Body of pancreas (tissue), 4 donors: Measurements from ENCODE around the gene AGR2. TPM values are rescaled to one million over a fixed set of nuclear protein-coding genes. Genes with fewer than 3 reads are reported as not detected.

Experiments
- ATAC-seq: fragments of 150-250 bp; one replicate; pipeline ENCODE4 v1.9.1; 2016
- DNase-seq, 4 donors: peaks; one replicate each; pipeline ENCODE4 v3.0.0-alpha.2; 2019
- H3K27ac ChIP-seq, 4 donors: fragments of 200-600 bp; sonication (generic); 1 replicate in 3 of 4; 2 replicates in 1 of 4; pipeline versions ENCODE4 v1.5.1 to v1.6.1; 2016 to 2019; ENCODE audit warnings: mild to moderate bottlenecking in 1 of 4, mixed read lengths in 1 of 4, moderate library complexity in 1 of 4
- H3K27me3 ChIP-seq, 2 donors: fragments of 200-600 bp; sonication (generic); one replicate each; pipeline ENCODE4 v1.6.0; 2016; ENCODE audit warnings: mild to moderate bottlenecking in 1 of 2
- H3K36me3 ChIP-seq, 2 donors: fragments of 200-600 bp; sonication (generic); replicated peaks in 1 of 2; 2 replicates each; pipeline ENCODE4 v1.5.1; 2016; ENCODE audit warnings: low read depth in 2 of 2; ENCODE audit not compliant: insufficient read depth in 1 of 2
- H3K4me1 ChIP-seq: fragments of 200-600 bp; sonication (generic); one replicate; pipeline ENCODE4 v1.6.0; 2016
- H3K4me3 ChIP-seq, 2 donors: fragments of 200-600 bp; sonication (generic); 1 replicate in 1 of 2; 2 replicates in 1 of 2; pipeline ENCODE4 v1.5.1; 2016 to 2019
- H3K9me3 ChIP-seq, 3 donors: fragments of 200-600 bp; sonication (generic); 1 replicate in 2 of 3; 2 replicates in 1 of 3; pipeline ENCODE4 v1.5.1; 2016
- POLR2A ChIP-seq, 3 donors: fragments of 450-650 bp; IDR thresholded peaks; one replicate each; pipeline ENCODE4 v1.6.1; 2016; ENCODE audit warnings: antibody characterized with exemption in 3 of 3, mild to moderate bottlenecking in 2 of 3
- WGBS, 2 donors: methylation state at CpG; one replicate each; pipeline ENCODE4 v1.1.5; 2017; 5-methylcytosine and 5-hydroxymethylcytosine counted together
- intact Hi-C: fragments of 100-400 bp; cut with DNase I; formaldehyde crosslinking; loops from one replicate; pipeline ENCODE4 v1.15.1; 2023
- total RNA-seq, 2 donors: library from RNA; depleted of rRNA; stranded (reverse); fragments of >200 nt; gene quantifications; one replicate each; pipeline ENCODE4 v1.1.0, GENCODE V29; 2016
- TF ChIP-seq, protein P1 (sequence below), 7 experiments: fragments of 450-650 bp in 4 of 7; fragments of 200-600 bp in 3 of 7; sonication (generic) in 3 of 7; IDR thresholded peaks; one replicate each; pipeline ENCODE4 v1.5.1; 2016 to 2019; ENCODE audit warnings: antibody characterized with exemption in 7 of 7

Gene AGR2
- total RNA-seq, 2 donors from 2014 or later = 6.3 to 20.0 TPM

DNA sequence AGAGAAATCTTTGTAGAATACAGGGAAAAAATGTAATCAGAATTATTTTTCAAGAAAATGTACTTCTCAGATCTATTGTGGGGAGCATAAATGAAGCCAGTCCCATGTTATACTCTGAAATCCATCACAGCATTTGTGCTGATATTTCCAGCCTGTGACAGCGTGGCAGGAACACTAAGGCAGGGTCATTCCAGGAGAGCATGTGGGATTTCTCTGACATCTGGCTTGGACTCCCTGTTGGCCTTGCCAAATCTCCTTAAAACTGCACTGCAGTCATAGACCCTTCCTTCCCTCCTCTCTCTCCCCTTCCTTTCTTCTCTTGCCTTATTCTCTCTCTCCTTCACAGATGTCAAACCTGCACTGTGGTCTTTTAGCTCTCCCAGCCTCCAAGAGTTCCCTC is 57.7 kb downstream of the AGR2 start:
- H3K27ac ChIP-seq = no peak overlapping the region
- intact Hi-C loops = no loop called here
- TF ChIP-seq, protein P1, sequence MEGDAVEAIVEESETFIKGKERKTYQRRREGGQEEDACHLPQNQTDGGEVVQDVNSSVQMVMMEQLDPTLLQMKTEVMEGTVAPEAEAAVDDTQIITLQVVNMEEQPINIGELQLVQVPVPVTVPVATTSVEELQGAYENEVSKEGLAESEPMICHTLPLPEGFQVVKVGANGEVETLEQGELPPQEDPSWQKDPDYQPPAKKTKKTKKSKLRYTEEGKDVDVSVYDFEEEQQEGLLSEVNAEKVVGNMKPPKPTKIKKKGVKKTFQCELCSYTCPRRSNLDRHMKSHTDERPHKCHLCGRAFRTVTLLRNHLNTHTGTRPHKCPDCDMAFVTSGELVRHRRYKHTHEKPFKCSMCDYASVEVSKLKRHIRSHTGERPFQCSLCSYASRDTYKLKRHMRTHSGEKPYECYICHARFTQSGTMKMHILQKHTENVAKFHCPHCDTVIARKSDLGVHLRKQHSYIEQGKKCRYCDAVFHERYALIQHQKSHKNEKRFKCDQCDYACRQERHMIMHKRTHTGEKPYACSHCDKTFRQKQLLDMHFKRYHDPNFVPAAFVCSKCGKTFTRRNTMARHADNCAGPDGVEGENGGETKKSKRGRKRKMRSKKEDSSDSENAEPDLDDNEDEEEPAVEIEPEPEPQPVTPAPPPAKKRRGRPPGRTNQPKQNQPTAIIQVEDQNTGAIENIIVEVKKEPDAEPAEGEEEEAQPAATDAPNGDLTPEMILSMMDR (IDR thresholded peaks at IDR 0.05) = no peak
- H3K36me3 ChIP-seq = no peaks in the 10 kb centered on the region
- no peak overlapping the region for H3K4me3 ChIP-seq
- ATAC-seq = no peak
- WGBS, 2 donors = 19 to 82% methylated on average over 1 of the region's 1 CpG
- no peak for DNase-seq
- no peaks in the 10 kb centered on the region for H3K9me3 ChIP-seq
- no peaks in the 10 kb centered on the region for H3K27me3 ChIP-seq
- peaks cover 9% of the 10 kb centered on the region for H3K4me1 ChIP-seq

DNA sequence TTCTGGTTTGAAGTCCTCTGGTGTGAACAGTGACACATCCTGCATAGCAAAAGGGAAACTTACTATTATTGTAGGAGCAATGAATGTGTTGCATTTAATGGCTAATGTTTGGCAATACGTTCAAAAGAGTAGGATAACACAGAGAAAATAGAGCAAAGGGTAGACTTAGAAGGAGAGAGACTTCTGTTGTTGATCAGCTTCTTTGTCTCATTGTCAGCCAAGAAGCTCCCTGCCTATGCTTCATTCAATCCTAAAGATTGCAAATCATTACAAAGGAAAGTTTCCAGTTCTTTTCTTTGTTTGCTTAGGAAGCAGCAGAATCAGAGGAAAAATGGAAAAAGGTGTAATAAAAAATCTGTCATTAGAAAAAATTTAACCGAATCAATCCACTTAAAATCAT is 59.2 kb downstream of the AGR2 start:
- intact Hi-C loops = no loop called here
- WGBS, 2 donors = 81 to 86% methylated on average over 2 of the region's 2 CpGs
- no peaks in the 10 kb centered on the region for H3K9me3 ChIP-seq
- no peak overlapping the region for H3K4me3 ChIP-seq
- no peak overlapping the region for H3K27ac ChIP-seq
- DNase-seq (no peak), ATAC-seq (no peak)
- no peaks in the 10 kb centered on the region for H3K27me3 ChIP-seq
- H3K4me1 ChIP-seq = peaks cover 13% of the 10 kb centered on the region
- no peaks in the 10 kb centered on the region for H3K36me3 ChIP-seq
- TF ChIP-seq, protein P1 (IDR thresholded peaks at IDR 0.05) = no peak
- no peak for TF ChIP-seq POLR2A (IDR thresholded peaks at IDR 0.05)

DNA sequence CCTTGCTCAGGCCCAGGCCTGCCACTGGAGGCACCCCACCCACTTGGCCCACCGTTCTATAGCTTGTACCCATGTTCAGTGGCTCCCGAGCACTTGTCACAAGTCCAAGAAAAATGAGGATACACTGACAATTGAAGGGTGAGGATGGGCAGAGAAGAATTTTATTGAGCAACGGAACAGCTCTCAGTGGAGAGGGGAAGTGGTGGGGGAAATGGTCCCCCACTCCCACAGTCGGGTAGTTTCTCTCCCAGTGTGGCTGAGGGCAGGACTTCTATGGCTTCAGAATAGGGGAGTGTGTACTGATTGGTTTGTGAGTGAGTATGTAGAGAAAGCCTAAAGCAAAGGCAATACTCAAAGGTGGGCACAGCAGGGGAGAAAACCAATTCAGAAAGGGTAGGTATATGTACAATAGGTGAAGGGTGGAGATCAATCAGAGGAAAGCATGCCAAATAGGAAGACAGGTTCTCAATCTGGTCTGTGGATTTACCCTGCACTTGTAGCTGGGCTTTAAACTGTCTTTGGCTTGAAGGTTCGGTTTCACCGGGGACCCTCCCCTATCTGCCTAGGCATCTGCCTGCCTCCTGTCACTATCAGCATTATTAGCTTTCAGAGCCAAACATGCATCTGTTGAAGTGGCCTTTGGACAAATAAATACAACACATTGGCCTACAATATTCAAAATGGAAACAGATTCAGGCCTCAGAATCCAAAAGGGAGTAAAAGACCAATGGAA is 60.1 kb downstream of the AGR2 start:
- Histone ChIP-seq H3K36me3 (no peaks in the 10 kb centered on the region), H3K27ac (no peak overlapping the region), H3K4me3 (no peak overlapping the region), H3K4me1 (peaks cover 19% of the 10 kb centered on the region), H3K27me3 (no peaks in the 10 kb centered on the region), H3K9me3 (no peaks in the 10 kb centered on the region)
- intact Hi-C loops = no loop called here
- TF ChIP-seq POLR2A (IDR thresholded peaks at IDR 0.05) = no peak
- TF ChIP-seq, protein P1 (IDR thresholded peaks at IDR 0.05) = no peak
- WGBS, 2 donors = 69 to 89% methylated on average over 6 of the region's 6 CpGs
- no peak for DNase-seq
- ATAC-seq = no peak

DNA sequence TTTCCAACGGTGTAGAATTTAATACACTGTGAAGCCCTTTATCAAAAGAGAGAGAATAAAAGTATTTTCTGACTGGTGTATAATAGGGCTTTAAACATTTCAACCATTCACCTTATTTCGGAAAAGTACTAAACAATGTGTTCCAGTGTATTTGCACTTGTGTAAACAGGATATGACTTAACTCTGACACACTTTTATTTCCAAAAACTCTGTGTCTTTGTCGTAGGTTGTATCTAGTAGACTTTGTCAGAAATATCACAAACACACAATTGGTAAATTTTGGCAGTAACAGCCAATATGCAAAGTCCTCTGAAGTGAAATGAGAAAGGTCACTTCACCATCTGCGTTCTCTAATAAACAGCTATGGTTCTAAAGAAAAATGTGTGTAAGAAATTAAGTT is 61.6 kb downstream of the AGR2 start:
- no peak overlapping the region for H3K27ac ChIP-seq
- no peaks in the 10 kb centered on the region for H3K27me3 ChIP-seq
- no peaks in the 10 kb centered on the region for H3K36me3 ChIP-seq
- H3K4me1 ChIP-seq = peaks cover 19% of the 10 kb centered on the region
- TF ChIP-seq, protein P1 (IDR thresholded peaks at IDR 0.05) = no peak
- TF ChIP-seq POLR2A (IDR thresholded peaks at IDR 0.05) = no peak
- no peak overlapping the region for H3K4me3 ChIP-seq
- no peaks in the 10 kb centered on the region for H3K9me3 ChIP-seq
- 18 to 28% methylated on average over 4 of the region's 4 CpGs for WGBS, 2 donors
- intact Hi-C loops = no loop called here
- ATAC-seq = no peak
- no peak for DNase-seq

DNA sequence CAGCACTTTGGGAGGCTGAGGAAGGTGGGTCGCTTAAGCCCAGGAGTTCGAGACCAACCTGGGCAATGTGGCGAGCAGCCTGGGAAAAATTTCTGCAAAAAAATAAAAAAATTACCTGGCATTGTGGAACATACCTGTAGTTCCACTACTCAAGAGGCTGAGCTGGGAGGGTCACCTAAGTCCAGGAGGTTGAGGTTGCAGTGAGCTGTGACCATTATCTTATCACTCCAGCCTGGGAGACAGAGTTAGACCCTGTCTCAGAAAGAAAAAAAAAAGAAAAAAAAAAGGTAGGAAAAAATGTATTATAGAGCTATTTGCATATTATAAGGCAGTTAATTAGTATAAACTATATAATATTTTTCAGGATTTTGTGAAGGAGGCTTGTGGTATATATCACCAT is 62.3 kb downstream of the AGR2 start:
- Histone ChIP-seq H3K27ac (no peak overlapping the region), H3K36me3 (no peaks in the 10 kb centered on the region), H3K4me3 (no peak overlapping the region), H3K27me3 (no peaks in the 10 kb centered on the region), H3K4me1 (peaks cover 19% of the 10 kb centered on the region), H3K9me3 (no peaks in the 10 kb centered on the region)
- ATAC-seq = no peak
- DNase-seq = no peak
- WGBS, 2 donors = 97 to 99% methylated on average over 3 of the region's 3 CpGs
- intact Hi-C loops = no loop called here
- no peak for TF ChIP-seq POLR2A (IDR thresholded peaks at IDR 0.05)
- TF ChIP-seq, protein P1 (IDR thresholded peaks at IDR 0.05) = no peak
